K562 (cell line): ENCODE data around the gene DGKZ. TPM values are rescaled to one million over a fixed set of nuclear protein-coding genes. Genes with fewer than 3 reads are reported as not detected.

Experiments used
- COPS2 ChIP-seq: fragments of 450-650 bp; conservative IDR thresholded peaks from 2 replicates; pipeline ENCODE4 v1.6.1; 2016; ENCODE audit warnings: mild to moderate bottlenecking, moderate library complexity
- ETS2 ChIP-seq: IDR thresholded peaks from 2 replicates; pipeline ENCODE4 v1.6.1; 2016; ENCODE audit warnings: borderline replicate concordance, missing genetic modification characterization, mild to moderate bottlenecking, moderate library complexity, missing compliant biosample characterization; ENCODE audit not compliant: poor library complexity, severe bottlenecking
- FOXA3 ChIP-seq, 2 experiments: fragments of 450-650 bp in 1 of 2; sonication (generic) in 1 of 2; formaldehyde crosslinking; IDR thresholded peaks in 1 of 2; conservative IDR thresholded peaks in 1 of 2; 2 replicates each; pipeline versions ENCODE4 v1.4.0 to v1.8.0; 2020 to 2022; ENCODE audit warnings: mild to moderate bottlenecking in 2 of 2, missing genetic modification reagents in 1 of 2
- GABPB2 ChIP-seq: fragments of 250-450 bp; sonication (Bioruptor Pico); conservative IDR thresholded peaks from 2 replicates; pipeline ENCODE4 v1.5.1; 2021; ENCODE audit warnings: mild to moderate bottlenecking
- IRF2 ChIP-seq: sonication (generic); formaldehyde crosslinking; IDR thresholded peaks from 2 replicates; pipeline ENCODE4 v1.8.1; 2022; ENCODE audit warnings: mild to moderate bottlenecking, missing genetic modification reagents
- LCOR ChIP-seq: sonication (generic); formaldehyde crosslinking; IDR thresholded peaks from 2 replicates; pipeline ENCODE4 v1.8.0; 2022; ENCODE audit warnings: mild to moderate bottlenecking, missing genetic modification reagents
- MAFF ChIP-seq: IDR thresholded peaks from 2 replicates; pipeline ENCODE4 v1.6.1; 2012; ENCODE audit warnings: low read length, improper control_type of control experiment
- MAZ ChIP-seq, 2 experiments: fragments of 450-650 bp in 1 of 2; sonication (generic) in 1 of 2; formaldehyde crosslinking; IDR thresholded peaks in 1 of 2; conservative IDR thresholded peaks in 1 of 2; 2 replicates each; pipeline versions ENCODE4 v1.4.0 to v1.5.0; 2020; ENCODE audit warnings: mild to moderate bottlenecking in 1 of 2, missing genetic modification reagents in 1 of 2
- NEUROD1 ChIP-seq: fragments of 150-350 bp; IDR thresholded peaks from 2 replicates; pipeline ENCODE4 v1.6.1; 2014; ENCODE audit warnings: borderline replicate concordance, low read length, low read depth; ENCODE audit not compliant: partially characterized antibody
- PTBP1 ChIP-seq: fragments of 200-400 bp; formaldehyde crosslinking; IDR thresholded peaks from 2 replicates; pipeline ENCODE4 v1.6.1; 2017; ENCODE audit warnings: low read depth, low read length
- RBM17 ChIP-seq: fragments of 200-400 bp; formaldehyde crosslinking; IDR thresholded peaks from 2 replicates; pipeline ENCODE4 v1.6.1; 2017; ENCODE audit warnings: low read depth, mild to moderate bottlenecking, low read length, borderline replicate concordance
- SMAD2 ChIP-seq: fragments of 150-350 bp; IDR thresholded peaks from 2 replicates; pipeline ENCODE4 v1.6.1; 2014; ENCODE audit warnings: low read depth, mild to moderate bottlenecking, low read length
- TCFL5 ChIP-seq: fragments of 250-450 bp; sonication (Bioruptor Pico); conservative IDR thresholded peaks from 2 replicates; pipeline ENCODE4 v1.6.1; 2021; ENCODE audit warnings: mild to moderate bottlenecking, moderate library complexity, matching md5 sums
- ZNF408 ChIP-seq: fragments of 250-450 bp; sonication (Bioruptor Pico); IDR thresholded peaks from 2 replicates; pipeline ENCODE4 v1.4.0; 2020; ENCODE audit warnings: low read depth, mild to moderate bottlenecking, moderate library complexity
- ZNF695 ChIP-seq: fragments of 450-650 bp; formaldehyde crosslinking; IDR thresholded peaks from 2 replicates; pipeline ENCODE4 v1.4.0; 2020; ENCODE audit warnings: mild to moderate bottlenecking, moderate library complexity
- ZNF830 ChIP-seq: fragments of 250-450 bp; sonication (Bioruptor Pico); IDR thresholded peaks from 2 replicates; pipeline ENCODE4 v1.5.0; 2021; ENCODE audit warnings: mild to moderate bottlenecking
- polyA plus RNA-seq, 8 experiments: library from polyadenylated mRNA; depleted of rRNA in 4 of 8; stranded (reverse) in 5 of 8; unstranded in 3 of 8; fragments of >200 nt; fragmentation: Nextera tagmentation in 2 of 8; fragmentation: Illumina TruSeq in 1 of 8; extraction: Ambion mirVana in 2 of 8; extraction: Trizol in 1 of 8; gene quantifications; 2 replicates each; pipeline versions ENCODE4 v1.2.1 to v1.2.3, GENCODE V29; 2011 to 2014; ENCODE audit warnings: inconsistent platforms in 1 of 8, missing spikeins in 1 of 8
- total RNA-seq, 7 experiments: library from RNA; depleted of rRNA in 6 of 7; stranded (reverse); fragments of >200 nt in 6 of 7; fragmentation: Illumina TruSeq in 2 of 7; extraction: Trizol in 2 of 7; gene quantifications; 2 replicates each; pipeline versions ENCODE4 v1.2.1 to v1.2.3, GENCODE V29; 2011 to 2021; ENCODE audit warnings: low replicate concordance in 1 of 7
- TF ChIP-seq, protein P1 (sequence below), 2 experiments: fragments of 450-650 bp; IDR thresholded peaks; 2 replicates each; pipeline ENCODE4 v1.6.1; 2016; ENCODE audit warnings: mild to moderate bottlenecking in 2 of 2, borderline replicate concordance in 1 of 2, low read depth in 1 of 2, moderate library complexity in 1 of 2

The DGKZ gene
- total and polyA plus RNA-seq, 9 of the 15 experiments (the other 6 are each of a cell fraction or from before 2014, with no cell fraction given): 0.51 to 100 (median 44.2) TPM

DNA sequence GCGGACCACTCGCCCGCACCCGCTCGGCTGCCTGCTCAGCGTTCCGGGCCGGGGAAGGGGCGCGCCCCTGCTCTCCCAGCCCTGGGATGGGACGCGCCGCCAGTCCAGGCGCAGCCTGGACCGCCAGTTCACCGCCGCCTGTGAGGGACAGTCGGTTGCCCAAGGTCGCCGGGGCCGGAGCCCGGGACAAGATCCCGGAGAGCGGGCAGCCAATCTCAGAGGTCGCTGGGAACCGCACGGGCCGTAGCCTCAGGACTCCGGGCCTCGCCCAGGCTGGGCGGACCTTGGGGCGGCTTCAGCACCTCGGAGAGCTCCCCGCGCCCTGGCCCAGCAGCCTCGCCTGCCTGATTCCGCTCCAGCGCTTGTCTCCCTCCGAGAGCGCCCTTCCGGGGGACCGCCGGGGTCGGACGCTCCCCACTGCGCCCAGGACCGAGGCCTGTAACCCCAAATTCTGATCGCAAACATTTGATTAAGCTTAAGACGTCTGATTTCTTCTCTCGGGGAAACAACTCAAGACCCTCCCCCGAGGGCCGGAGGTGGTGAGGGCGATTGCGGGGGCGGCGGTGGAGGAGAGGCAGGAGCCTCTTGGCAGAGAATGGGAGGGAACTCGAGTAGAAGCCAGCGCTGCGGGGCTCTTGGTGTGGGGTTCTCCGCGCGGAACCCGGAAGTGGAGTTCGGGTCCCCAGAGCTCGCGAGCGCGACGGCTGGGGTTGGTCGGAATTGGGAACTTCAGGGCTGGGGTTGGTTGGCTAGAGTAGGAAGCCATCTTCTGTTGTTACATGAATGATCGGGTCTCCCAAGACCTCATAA, 45.4 kb downstream of the DGKZ start (continued):
- TF ChIP-seq, protein P1, sequence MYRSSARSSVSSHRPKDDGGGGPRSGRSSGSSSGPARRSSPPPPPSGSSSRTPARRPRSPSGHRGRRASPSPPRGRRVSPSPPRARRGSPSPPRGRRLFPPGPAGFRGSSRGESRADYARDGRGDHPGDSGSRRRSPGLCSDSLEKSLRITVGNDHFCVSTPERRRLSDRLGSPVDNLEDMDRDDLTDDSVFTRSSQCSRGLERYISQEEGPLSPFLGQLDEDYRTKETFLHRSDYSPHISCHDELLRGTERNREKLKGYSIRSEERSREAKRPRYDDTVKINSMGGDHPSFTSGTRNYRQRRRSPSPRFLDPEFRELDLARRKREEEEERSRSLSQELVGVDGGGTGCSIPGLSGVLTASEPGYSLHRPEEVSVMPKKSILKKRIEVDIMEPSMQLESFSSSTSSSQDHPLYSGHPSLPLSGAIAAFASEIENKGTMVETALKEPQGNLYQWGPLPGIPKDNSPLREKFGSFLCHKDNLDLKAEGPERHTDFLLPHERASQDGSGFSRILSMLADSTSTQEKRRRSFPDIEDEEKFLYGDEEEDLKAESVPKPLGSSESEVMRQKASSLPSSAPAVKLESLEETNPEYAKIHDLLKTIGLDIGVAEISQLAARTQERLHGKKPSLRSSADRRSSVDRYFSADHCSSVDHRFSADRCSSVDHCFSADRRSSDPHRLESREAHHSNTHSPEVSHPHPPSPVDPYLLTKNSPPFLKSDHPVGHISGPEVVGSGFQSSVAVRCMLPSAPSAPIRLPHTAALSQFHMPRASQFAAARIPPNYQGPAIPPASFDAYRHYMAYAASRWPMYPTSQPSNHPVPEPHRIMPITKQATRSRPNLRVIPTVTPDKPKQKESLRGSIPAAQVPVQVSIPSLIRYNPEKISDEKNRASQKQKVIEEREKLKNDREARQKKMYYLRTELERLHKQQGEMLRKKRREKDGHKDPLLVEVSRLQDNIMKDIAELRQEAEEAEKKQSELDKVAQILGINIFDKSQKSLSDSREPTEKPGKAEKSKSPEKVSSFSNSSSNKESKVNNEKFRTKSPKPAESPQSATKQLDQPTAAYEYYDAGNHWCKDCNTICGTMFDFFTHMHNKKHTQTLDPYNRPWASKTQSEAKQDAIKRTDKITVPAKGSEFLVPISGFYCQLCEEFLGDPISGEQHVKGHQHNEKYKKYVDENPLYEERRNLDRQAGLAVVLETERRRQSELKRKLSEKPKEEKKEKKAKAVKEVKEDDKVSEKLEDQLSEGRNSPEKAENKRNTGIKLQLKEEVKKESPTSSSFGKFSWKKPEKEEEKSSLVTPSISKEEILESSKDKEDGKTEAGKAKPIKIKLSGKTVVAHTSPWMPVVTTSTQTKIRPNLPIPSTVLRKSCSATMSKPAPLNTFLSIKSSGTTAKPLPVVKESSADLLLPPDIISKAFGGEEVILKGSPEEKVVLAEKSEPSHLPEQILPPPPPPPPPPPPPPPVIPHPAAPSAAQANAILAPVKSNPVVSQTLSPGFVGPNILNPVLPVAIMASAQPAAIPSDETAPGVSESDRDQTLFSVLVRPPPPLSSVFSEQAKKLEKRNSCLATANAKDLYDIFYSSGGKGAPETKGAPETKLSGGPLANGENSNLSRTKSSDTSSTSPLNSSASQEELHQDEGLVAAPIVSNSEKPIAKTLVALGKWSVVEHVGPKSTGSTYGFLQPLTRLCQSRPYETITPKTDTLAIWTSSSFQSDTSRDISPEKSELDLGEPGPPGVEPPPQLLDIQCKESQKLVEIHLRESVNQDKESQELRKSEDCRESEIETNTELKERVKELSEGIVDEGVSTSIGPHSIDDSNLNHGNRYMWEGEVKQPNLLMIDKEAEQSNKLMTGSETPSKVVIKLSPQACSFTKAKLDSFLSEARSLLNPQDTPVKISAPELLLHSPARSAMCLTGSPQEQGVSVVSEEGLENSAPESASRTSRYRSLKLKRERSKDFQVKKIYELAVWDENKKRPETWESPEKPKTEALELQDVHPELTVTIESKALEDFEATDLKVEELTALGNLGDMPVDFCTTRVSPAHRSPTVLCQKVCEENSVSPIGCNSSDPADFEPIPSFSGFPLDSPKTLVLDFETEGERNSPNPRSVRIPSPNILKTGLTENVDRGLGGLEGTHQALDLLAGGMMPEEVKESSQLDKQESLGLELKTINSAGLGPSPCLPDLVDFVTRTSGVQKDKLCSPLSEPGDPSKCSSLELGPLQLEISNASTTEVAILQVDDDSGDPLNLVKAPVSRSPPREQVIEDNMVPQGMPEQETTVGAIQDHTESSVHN (IDR thresholded peaks at IDR 0.05; ENCODE audit: borderline replicate concordance in 1 of 2, low read depth in 1 of 2): no peak
- no peak for TF ChIP-seq SMAD2
- no peak for TF ChIP-seq IRF2 (CRISPR knock-in tag)
- no peak for TF ChIP-seq ZNF408 (CRISPR knock-in tag)
- TF ChIP-seq MAFF: no peak
- TF ChIP-seq NEUROD1: no peak
- peak; percentile 57 to 96 for TF ChIP-seq MAZ (CRISPR knock-in tag; conservative IDR thresholded peaks at IDR 0.05 in 1 of 2, IDR thresholded peaks at IDR 0.05 in 1 of 2)
- no peak for TF ChIP-seq ZNF830 (CRISPR knock-in tag)
- peak; percentile 99 for TF ChIP-seq LCOR (CRISPR knock-in tag)
- TF ChIP-seq GABPB2: no peak
- no peak for TF ChIP-seq FOXA3 (CRISPR knock-in tag; conservative IDR thresholded peaks at IDR 0.05 in 1 of 2, IDR thresholded peaks at IDR 0.05 in 1 of 2)
- no peak for TF ChIP-seq ETS2 (tag)
- no peak for TF ChIP-seq RBM17
- no peak for TF ChIP-seq TCFL5 (CRISPR knock-in tag)
- no peak for TF ChIP-seq COPS2
- no peak for TF ChIP-seq PTBP1
- no peak for TF ChIP-seq ZNF695
